ENCODE data around the gene TTF1. TPM values are rescaled to one million over a fixed set of nuclear protein-coding genes. Genes with fewer than 3 reads are reported as not detected.

TTF1 gene
- total and polyA plus RNA-seq, 2 of the 13 experiments (the other 11 are each of a cell fraction or from before 2014, with no cell fraction given), result 3.4 to 9.8 TPM

- Histone ChIP-seq H3K27me3 (ENCODE audit: control insufficient read depth in 1 of 2, insufficient read depth in 2 of 2, low read length in 2 of 2) (peaks cover 2 to 57% of the 10 kb centered on the region in 2 experiments; a peak in 3 of 5 replicates), H2AFZ (ENCODE audit: low read length) (no peak overlapping the region), H3K9me3 (ENCODE audit: low read length) (no peaks in the 10 kb centered on the region), H3K9ac (ENCODE audit: insufficient read depth, low read depth, low read length) (no peak overlapping the region), H3K4me2 (ENCODE audit: low read depth, low read length) (peak overlapping the region; percentile 77), H3K4me3 (replicated peaks in 1 of 3; ENCODE audit: insufficient read depth in 1 of 3, low read depth in 2 of 3, low read length in 3 of 3) (peak overlapping the region in 1 of 3 experiments; percentile 72; a peak in 1 of 6 replicates), H3K4me1 (ENCODE audit: insufficient read depth, low read length) (peaks cover 37% of the 10 kb centered on the region), H3K27ac (ENCODE audit: extremely low read length, insufficient read depth, low read length) (no peak overlapping the region), H4K20me1 (ENCODE audit: insufficient read depth, low read length) (peaks cover 3% of the 10 kb centered on the region; the same call in 1 of the 2 replicates), H3K36me3 (replicated peaks in 1 of 2; ENCODE audit: control insufficient read depth in 1 of 2, insufficient read depth in 2 of 2, low read length in 2 of 2) (no peaks in the 10 kb centered on the region), H3K79me2 (ENCODE audit: insufficient read depth, low read length) (peaks cover 2% of the 10 kb centered on the region)
- ChIA-PET CTCF (ENCODE audit: low intra/inter-chr PET ratio, low total read pairs) (interaction anchor here (1.2 to 2.8 kb wide), 3 partner anchors 97 to 240 kb away, joined by 4 to 22 read pairs (median 9); no protein-coding TSS in a partner anchor), POLR2A (no interaction called here)
- WGBS (ENCODE audit: low lambda C conversion rate), result 1% methylated on average over 15 of the region's 20 CpGs
- BruUV-seq (replicated peaks), result no TSS peak
- peak; percentile 80 for ATAC-seq
- peak; percentile 54 for DNase-seq (ENCODE audit: low spot score)
- in situ Hi-C loops (cut with HindIII; ENCODE audit: extremely low pct_ligation_motif_present, low pct_unique_long_range_greater_than_20kb) (loop anchor here (5.0 to 10.0 kb wide), 3 partner anchors 94 to 386 kb away; no protein-coding TSS in a partner anchor), intact Hi-C loops (cut with micrococcal nuclease; ENCODE audit: unreplicated experiment) (loop anchor here (10.0 kb wide), 1 partner anchor 94 kb away; no protein-coding TSS in a partner anchor)
- peak; percentile 53 for FAIRE-seq
- TF ChIP-seq, protein P1, sequence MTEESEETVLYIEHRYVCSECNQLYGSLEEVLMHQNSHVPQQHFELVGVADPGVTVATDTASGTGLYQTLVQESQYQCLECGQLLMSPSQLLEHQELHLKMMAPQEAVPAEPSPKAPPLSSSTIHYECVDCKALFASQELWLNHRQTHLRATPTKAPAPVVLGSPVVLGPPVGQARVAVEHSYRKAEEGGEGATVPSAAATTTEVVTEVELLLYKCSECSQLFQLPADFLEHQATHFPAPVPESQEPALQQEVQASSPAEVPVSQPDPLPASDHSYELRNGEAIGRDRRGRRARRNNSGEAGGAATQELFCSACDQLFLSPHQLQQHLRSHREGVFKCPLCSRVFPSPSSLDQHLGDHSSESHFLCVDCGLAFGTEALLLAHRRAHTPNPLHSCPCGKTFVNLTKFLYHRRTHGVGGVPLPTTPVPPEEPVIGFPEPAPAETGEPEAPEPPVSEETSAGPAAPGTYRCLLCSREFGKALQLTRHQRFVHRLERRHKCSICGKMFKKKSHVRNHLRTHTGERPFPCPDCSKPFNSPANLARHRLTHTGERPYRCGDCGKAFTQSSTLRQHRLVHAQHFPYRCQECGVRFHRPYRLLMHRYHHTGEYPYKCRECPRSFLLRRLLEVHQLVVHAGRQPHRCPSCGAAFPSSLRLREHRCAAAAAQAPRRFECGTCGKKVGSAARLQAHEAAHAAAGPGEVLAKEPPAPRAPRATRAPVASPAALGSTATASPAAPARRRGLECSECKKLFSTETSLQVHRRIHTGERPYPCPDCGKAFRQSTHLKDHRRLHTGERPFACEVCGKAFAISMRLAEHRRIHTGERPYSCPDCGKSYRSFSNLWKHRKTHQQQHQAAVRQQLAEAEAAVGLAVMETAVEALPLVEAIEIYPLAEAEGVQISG (CRISPR knock-in tag; IDR thresholded peaks at IDR 0.05), result 0 out of 2 replicates have a peak, but pooled peaks have one; percentile 23
- no peak for TF ChIP-seq MTA1 (CRISPR knock-in tag; IDR thresholded peaks at IDR 0.05; ENCODE audit: borderline replicate concordance)
- no peak for TF ChIP-seq ZNF432 (CRISPR knock-in tag; IDR thresholded peaks at IDR 0.05; ENCODE audit: borderline replicate concordance)
- TF ChIP-seq CENPT (CRISPR knock-in tag; IDR thresholded peaks at IDR 0.05; ENCODE audit: low read depth), result no peak
- no peak for TF ChIP-seq NFRKB (IDR thresholded peaks at IDR 0.05)
- TF ChIP-seq RFX3 (CRISPR knock-in tag; IDR thresholded peaks at IDR 0.05), result no peak
- TF ChIP-seq ZNF563 (CRISPR knock-in tag; IDR thresholded peaks at IDR 0.05), result no peak
- TF ChIP-seq MXD4 (CRISPR knock-in tag; IDR thresholded peaks at IDR 0.05), result no peak
- no peak for TF ChIP-seq ESRRA (CRISPR knock-in tag; IDR thresholded peaks at IDR 0.05; ENCODE audit: low read depth)
- TF ChIP-seq ZNF138 (CRISPR knock-in tag; IDR thresholded peaks at IDR 0.05; ENCODE audit: low read depth), result no peak
- no peak for TF ChIP-seq BRD4 (CRISPR knock-in tag; IDR thresholded peaks at IDR 0.05)
- no peak for TF ChIP-seq POLR2G (IDR thresholded peaks at IDR 0.05; ENCODE audit: low read depth, low read length)
- TF ChIP-seq, protein P2, sequence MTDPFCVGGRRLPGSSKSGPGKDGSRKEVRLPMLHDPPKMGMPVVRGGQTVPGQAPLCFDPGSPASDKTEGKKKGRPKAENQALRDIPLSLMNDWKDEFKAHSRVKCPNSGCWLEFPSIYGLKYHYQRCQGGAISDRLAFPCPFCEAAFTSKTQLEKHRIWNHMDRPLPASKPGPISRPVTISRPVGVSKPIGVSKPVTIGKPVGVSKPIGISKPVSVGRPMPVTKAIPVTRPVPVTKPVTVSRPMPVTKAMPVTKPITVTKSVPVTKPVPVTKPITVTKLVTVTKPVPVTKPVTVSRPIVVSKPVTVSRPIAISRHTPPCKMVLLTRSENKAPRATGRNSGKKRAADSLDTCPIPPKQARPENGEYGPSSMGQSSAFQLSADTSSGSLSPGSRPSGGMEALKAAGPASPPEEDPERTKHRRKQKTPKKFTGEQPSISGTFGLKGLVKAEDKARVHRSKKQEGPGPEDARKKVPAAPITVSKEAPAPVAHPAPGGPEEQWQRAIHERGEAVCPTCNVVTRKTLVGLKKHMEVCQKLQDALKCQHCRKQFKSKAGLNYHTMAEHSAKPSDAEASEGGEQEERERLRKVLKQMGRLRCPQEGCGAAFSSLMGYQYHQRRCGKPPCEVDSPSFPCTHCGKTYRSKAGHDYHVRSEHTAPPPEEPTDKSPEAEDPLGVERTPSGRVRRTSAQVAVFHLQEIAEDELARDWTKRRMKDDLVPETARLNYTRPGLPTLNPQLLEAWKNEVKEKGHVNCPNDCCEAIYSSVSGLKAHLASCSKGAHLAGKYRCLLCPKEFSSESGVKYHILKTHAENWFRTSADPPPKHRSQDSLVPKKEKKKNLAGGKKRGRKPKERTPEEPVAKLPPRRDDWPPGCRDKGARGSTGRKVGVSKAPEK (CRISPR knock-in tag; IDR thresholded peaks at IDR 0.05; ENCODE audit: borderline replicate concordance), result no peak
- no peak for TF ChIP-seq ARID2 (CRISPR knock-in tag; IDR thresholded peaks at IDR 0.05; ENCODE audit: borderline replicate concordance)
- 0 out of 2 replicates have a peak, but pooled peaks have one; percentile 32 for TF ChIP-seq MYC (CRISPR knock-in tag; IDR thresholded peaks at IDR 0.05; ENCODE audit: borderline replicate concordance)
- no peak for TF ChIP-seq IKZF1 (IDR thresholded peaks at IDR 0.05)
- peak; percentile 79 for TF ChIP-seq MIER2 (CRISPR knock-in tag; IDR thresholded peaks at IDR 0.05)
- TF ChIP-seq ZNF790 (CRISPR knock-in tag; IDR thresholded peaks at IDR 0.05; ENCODE audit: borderline replicate concordance), result no peak
- TF ChIP-seq ZNF468 (CRISPR knock-in tag; IDR thresholded peaks at IDR 0.05), result no peak
- TF ChIP-seq EED (CRISPR knock-in tag; IDR thresholded peaks at IDR 0.05), result peak; percentile 61; the same call in 1 of the 2 replicates
- 0 out of 2 replicates have a peak, but pooled peaks have one; percentile 21 for TF ChIP-seq FOXK1 (CRISPR knock-in tag; IDR thresholded peaks at IDR 0.05; ENCODE audit: borderline replicate concordance, low read depth)
These were observed 4.5 kb upstream of the TTF1 start for GRCh38 chr9:132411091-132411508.

Measured in HepG2 (cell line).